Psoas muscle (tissue), 8 donors: ENCODE measurements around the gene BRD8. TPM values are rescaled to one million over a fixed set of nuclear protein-coding genes. Genes with fewer than 3 reads are reported as not detected.
"Not testable (repeated sequence)": the region's sequence is repeated elsewhere in the genome, so short reads cannot be mapped to it uniquely, and the experiment has no call there.

Experiments used
- ATAC-seq, 4 donors: fragments of 200-7000 bp; cut with Tn5 transposase; one replicate each; pipeline ENCODE4 v1.9.1; 2020; ENCODE audit warnings: moderate library complexity in 3 of 4, mild to moderate bottlenecking in 2 of 4
- DNase-seq, 2 donors: peaks; one replicate each; pipeline ENCODE4 v3.0.0-alpha.2; 2020
- H3K27ac ChIP-seq: fragments of 200-600 bp; one replicate; pipeline ENCODE4 v1.8.0; 2022
- H3K27me3 ChIP-seq, 3 donors: fragments of 200-600 bp in 1 of 3; one replicate each; pipeline versions ENCODE4 v1.6.1 to v1.8.0; 2013 to 2022; ENCODE audit warnings: low read length in 2 of 3, mild to moderate bottlenecking in 2 of 3, moderate library complexity in 1 of 3; ENCODE audit not compliant: insufficient read depth in 3 of 3
- H3K36me3 ChIP-seq, 2 donors: fragments of 200-600 bp in 1 of 2; one replicate each; pipeline versions ENCODE4 v1.6.1 to v1.8.0; 2013 to 2022; ENCODE audit warnings: low read depth in 1 of 2, mild to moderate bottlenecking in 1 of 2, moderate library complexity in 1 of 2; ENCODE audit not compliant: insufficient read depth in 1 of 2
- H3K4me1 ChIP-seq: fragments of 200-600 bp; one replicate; pipeline ENCODE4 v1.8.0; 2022
- H3K4me3 ChIP-seq: fragments of 200-600 bp; one replicate; pipeline ENCODE4 v1.8.0; 2022; ENCODE audit warnings: mild to moderate bottlenecking
- H3K9me3 ChIP-seq: fragments of 200-600 bp; one replicate; pipeline ENCODE4 v1.8.0; 2022
- CTCF ChIP-seq: fragments of 200-600 bp; IDR thresholded peaks from one replicate; pipeline ENCODE4 v1.8.0; 2022; ENCODE audit warnings: antibody characterized with exemption
- WGBS, 3 donors: extraction: QIAGEN DNeasy Blood & Tissue Kit; methylation state at CpG; one replicate each; pipeline versions ENCODE4 v1.1.6 to v1.1.7; 2013; 5-methylcytosine and 5-hydroxymethylcytosine counted together
- intact Hi-C, 2 donors: fragments of 100-400 bp; cut with DNase I; formaldehyde crosslinking; loops; one replicate each; pipeline versions ENCODE4 v1.11.0 to v1.14.2; 2022
- polyA plus RNA-seq, 3 donors: library from polyadenylated mRNA; stranded (reverse); fragments of 200-250 nt; gene quantifications; one replicate each; pipeline ENCODE4 v1.2.3, GENCODE V29; 2013
- total RNA-seq, 4 donors: library from RNA; stranded (reverse); fragmentation: NEBNext Ultra II Directional in 2 of 4; extraction: Animal tissue kit (Norgen Biotek cat#: 25700) in 2 of 4; gene quantifications; one replicate each; pipeline versions ENCODE4 v1.2.1 to v1.2.4, GENCODE V29; 2021 to 2023
- donor health status: healthy with polysubstance abuse.
- donor health status: DM: no; HTN: no; CAD: no; lungs with moderate emphysema.
- donor health status: Bipolar disorder and iron deficiency.
- donor health status: healthy.
- donor health status: DM: yes; HTN: yes; CAD: no.
- donor health status: DM: no; HTN: no; CAD: no.
- donor health status: DM: no; HTN: no; CAD: no.
- donor health status: DM: yes; HTN: yes; CAD: no.

BRD8 gene
- total and polyA plus RNA-seq, 7 donors = 18.0 to 47.6 (median 25.2) TPM

GRCh38 chr5:138210985-138211384 is 32.6 kb upstream of the BRD8 start:
- Histone ChIP-seq H3K4me3 (no peak overlapping the region), H3K4me1 (peaks cover 14% of the 10 kb centered on the region), H3K9me3 (no peaks in the 10 kb centered on the region), H3K27me3 (no peaks in the 10 kb centered on the region), H3K36me3 (peaks cover 0 to 34% of the 10 kb centered on the region in 2 donors), H3K27ac (no peak overlapping the region)
- no peak for TF ChIP-seq CTCF
- DNase-seq (no peak), ATAC-seq (no peak)
- intact Hi-C loops = no loop called here
- WGBS, 3 donors = 76 to 89% (median 83%) methylated on average over 3 of the region's 3 CpGs

- peaks cover 8 to 94% of the 10 kb centered on the region in 2 donors for H3K36me3 ChIP-seq
- H3K4me3 ChIP-seq, intact Hi-C loops: not testable (repeated sequence)
These were observed 15.4 kb upstream of the BRD8 start for GRCh38 chr5:138193859-138194258.

GRCh38 chr5:138192826-138193225 is 14.4 kb upstream of the BRD8 start:
- WGBS, 3 donors = 84 to 90% (median 87%) methylated on average over 3 of the region's 3 CpGs
- H3K9me3 ChIP-seq = no peaks in the 10 kb centered on the region
- no peak overlapping the region for H3K4me3 ChIP-seq
- H3K27ac ChIP-seq = no peak overlapping the region
- TF ChIP-seq CTCF = no peak
- H3K36me3 ChIP-seq = peaks cover 11 to 94% of the 10 kb centered on the region in 2 donors
- ATAC-seq = no peak
- no peaks in the 10 kb centered on the region for H3K27me3 ChIP-seq
- intact Hi-C loops = no loop called here
- H3K4me1 ChIP-seq = no peaks in the 10 kb centered on the region
- DNase-seq = no peak

More at GRCh38 chr5:138193859-138194258, 15.4 kb upstream of the BRD8 start:
- DNase-seq, H3K9me3 ChIP-seq, ATAC-seq, H3K27ac ChIP-seq, H3K27me3 ChIP-seq, H3K4me1 ChIP-seq: not testable (repeated sequence)
- 86 to 94% (median 89%) methylated on average over 5 to 8 of the region's 8 CpGs for WGBS, 3 donors

DNA sequence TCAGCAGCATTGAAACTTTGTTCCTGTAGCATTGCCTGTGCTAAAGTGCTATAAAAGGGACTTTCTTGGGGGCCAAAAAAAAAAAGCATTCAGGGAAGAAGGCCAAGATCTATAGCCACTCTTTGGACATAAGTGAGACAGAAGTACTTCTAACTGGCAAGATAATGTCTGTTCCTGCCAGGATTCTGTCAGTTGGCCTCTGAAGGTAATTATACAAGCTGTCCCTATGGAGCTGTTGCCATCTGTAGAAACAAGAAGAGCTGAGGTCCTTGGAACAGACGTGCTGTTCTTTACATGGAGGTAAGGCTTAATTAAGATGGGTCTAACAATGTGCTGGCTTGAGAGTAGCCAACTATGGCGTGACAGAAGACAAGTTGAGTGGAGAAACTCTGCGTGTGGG is 10.2 kb upstream of the BRD8 start:
- no peak for ATAC-seq
- 78 to 89% (median 87%) methylated on average over 3 of the region's 3 CpGs for WGBS, 3 donors
- no peak overlapping the region for H3K27ac ChIP-seq

DNA sequence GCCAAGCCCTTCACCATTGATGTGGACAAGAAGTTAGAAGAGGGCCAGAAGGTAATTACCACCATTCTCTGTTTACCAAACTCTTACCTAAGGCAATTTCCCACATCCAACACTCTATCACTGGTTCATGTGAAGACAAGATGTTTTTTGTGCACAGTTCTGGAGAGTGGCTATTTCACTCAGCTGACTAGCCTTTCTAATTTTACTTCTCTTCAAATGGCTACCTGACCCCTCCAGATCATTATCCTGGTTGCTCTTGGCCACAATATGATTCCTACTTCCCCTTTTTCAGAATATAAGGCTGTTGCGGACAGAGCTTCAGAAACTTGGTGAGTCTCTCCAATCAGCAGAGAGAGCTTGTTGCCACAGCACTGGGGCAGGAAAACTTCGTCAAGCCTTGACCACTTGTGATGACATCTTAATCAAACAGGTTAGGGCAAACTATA is 7.6 kb upstream of the BRD8 start:
- Histone ChIP-seq H3K27me3 (no peaks in the 10 kb centered on the region), H3K9me3 (no peaks in the 10 kb centered on the region), H3K4me3 (no peak overlapping the region), H3K4me1 (no peaks in the 10 kb centered on the region), H3K27ac (no peak overlapping the region), H3K36me3 (peaks cover 6 to 73% of the 10 kb centered on the region in 2 donors)
- DNase-seq (no peak), ATAC-seq (no peak)
- intact Hi-C loops = no loop called here
- WGBS, 3 donors = 90 to 95% (median 91%) methylated on average over 2 of the region's 2 CpGs
- TF ChIP-seq CTCF = no peak

More for the DNA sequence above, 10.2 kb upstream of the BRD8 start:
- Histone ChIP-seq H3K4me1 (no peaks in the 10 kb centered on the region), H3K27me3 (no peaks in the 10 kb centered on the region), H3K9me3 (no peaks in the 10 kb centered on the region), H3K36me3 (peaks cover 10 to 99% of the 10 kb centered on the region in 2 donors), H3K4me3 (no peak overlapping the region)
- no peak for TF ChIP-seq CTCF
- no peak for DNase-seq
- intact Hi-C loops = no loop called here
